ENCODE measurements around the gene PCED1A.
A peak's percentile ranks its signal among the peaks of the same experiment; 100 is the strongest.

Gene PCED1A

DNA sequence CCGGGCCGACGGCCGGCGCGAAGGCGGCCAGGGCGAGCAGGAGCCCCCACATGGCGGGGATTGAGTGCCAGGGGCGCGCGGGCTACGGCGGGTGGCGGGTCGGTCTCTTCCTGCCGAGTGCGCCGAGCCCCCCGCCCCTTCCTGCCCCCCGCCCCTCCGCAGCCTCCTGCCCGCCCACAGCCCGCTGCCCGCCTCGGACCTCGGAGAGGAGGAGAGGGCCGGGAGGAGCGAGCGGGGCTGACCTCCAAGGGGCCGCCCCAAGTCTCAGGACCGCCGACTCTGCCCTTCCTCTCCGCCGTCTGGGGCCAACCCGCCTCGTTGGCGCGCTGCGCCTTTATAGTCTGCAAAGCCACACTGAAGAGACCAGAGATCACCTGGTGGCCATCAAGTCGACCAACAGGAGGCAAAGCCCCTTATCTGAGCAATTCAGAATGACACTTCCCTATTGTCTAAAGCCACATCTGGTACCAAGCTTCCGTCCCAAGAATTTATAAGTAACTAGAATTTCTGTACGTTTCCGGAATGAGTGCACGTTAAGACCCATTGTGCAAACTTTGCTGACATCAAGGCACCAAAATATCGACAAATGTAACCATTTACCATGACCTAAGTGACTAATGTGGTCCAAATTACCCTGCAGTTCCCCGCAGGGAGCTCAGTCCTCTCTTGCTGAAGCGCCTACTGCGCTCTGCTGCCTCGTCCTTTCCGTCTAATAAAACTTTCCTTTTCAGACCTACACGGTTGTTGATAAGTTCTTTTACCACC lies 39.8 kb downstream of the PCED1A start, which contains the start of gene CPXM1:
CPXM1 (minus strand) TSS at position 107 of the 765 bp plus-strand sequence; CDS start at position 52, 55 bp downstream.
- H2AFZ ChIP-seq: no peak within 1 kb of the TSS
- H3K79me2 ChIP-seq: no peaks in the 10 kb centered on the region
- TF ChIP-seq, protein P1, sequence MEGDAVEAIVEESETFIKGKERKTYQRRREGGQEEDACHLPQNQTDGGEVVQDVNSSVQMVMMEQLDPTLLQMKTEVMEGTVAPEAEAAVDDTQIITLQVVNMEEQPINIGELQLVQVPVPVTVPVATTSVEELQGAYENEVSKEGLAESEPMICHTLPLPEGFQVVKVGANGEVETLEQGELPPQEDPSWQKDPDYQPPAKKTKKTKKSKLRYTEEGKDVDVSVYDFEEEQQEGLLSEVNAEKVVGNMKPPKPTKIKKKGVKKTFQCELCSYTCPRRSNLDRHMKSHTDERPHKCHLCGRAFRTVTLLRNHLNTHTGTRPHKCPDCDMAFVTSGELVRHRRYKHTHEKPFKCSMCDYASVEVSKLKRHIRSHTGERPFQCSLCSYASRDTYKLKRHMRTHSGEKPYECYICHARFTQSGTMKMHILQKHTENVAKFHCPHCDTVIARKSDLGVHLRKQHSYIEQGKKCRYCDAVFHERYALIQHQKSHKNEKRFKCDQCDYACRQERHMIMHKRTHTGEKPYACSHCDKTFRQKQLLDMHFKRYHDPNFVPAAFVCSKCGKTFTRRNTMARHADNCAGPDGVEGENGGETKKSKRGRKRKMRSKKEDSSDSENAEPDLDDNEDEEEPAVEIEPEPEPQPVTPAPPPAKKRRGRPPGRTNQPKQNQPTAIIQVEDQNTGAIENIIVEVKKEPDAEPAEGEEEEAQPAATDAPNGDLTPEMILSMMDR (IDR thresholded peaks at IDR 0.05): no peak
- H3K27me3 ChIP-seq (ENCODE audit: control insufficient read depth, insufficient read depth, low read length): peaks cover 6% of the 10 kb centered on the region
- no peaks in the 10 kb centered on the region for H3K36me3 ChIP-seq (ENCODE audit: control insufficient read depth, insufficient read depth, low read length)
- H3K4me3 ChIP-seq (ENCODE audit: low read depth, low read length): no peak within 1 kb of the TSS
- H3K27ac ChIP-seq: no peak within 1 kb of the TSS
- H3K9ac ChIP-seq: no peak within 1 kb of the TSS
- peak within 1 kb of the TSS; percentile 47 for H3K4me2 ChIP-seq (ENCODE audit: low read length)
- no peaks in the 10 kb centered on the region for H3K9me3 ChIP-seq (ENCODE audit: control insufficient read depth, low read length)
- H3K4me1 ChIP-seq: peaks cover 3% of the 10 kb centered on the region

DNA sequence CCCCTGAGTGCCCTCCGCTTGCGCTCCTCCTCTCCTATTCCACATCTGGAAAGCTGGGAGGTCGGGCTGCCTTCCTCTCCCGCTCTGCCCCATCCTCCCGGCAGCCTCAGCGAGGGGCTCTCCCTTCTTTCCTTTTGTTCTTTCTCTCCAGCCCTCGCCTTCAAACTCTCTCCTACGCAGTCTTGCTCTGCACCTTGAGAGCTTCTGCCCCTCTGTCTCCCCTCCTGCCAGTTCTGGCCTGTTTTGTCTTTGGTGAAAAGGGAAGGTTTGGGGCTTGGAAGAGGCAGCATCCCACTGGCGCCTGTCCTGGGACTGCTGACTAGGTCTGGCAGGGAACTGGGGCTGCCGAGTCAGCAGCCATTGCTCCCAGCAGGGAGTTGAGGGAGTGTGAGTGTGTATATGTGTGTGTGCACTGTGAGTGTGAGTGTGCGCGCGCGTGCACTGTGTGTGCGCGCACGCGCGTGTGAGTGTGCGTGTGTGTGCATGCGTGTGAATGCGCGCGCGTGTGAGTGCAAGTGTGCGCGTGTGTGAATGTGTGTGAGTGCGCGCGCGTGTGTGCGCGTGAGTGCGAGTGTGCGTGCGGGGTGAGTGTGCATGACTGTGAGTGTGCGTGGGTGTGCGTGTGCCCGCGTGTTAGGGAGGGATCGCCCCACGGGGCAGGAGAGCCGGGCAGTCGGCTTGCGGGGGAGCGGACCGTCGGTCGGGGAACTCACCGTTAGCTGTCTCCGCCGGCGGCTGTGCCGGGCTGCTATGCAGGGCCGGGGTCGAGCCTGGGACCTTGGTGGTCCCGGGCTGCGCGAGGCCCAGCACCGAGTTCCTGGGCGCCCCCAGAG lies 40.6 kb downstream of the PCED1A start:
- Histone ChIP-seq H3K27me3 (ENCODE audit: control insufficient read depth, insufficient read depth, low read length) (peaks cover 6% of the 10 kb centered on the region), H3K27ac (no peak overlapping the region)
- TF ChIP-seq, protein P1 (IDR thresholded peaks at IDR 0.05): no peak

DNA sequence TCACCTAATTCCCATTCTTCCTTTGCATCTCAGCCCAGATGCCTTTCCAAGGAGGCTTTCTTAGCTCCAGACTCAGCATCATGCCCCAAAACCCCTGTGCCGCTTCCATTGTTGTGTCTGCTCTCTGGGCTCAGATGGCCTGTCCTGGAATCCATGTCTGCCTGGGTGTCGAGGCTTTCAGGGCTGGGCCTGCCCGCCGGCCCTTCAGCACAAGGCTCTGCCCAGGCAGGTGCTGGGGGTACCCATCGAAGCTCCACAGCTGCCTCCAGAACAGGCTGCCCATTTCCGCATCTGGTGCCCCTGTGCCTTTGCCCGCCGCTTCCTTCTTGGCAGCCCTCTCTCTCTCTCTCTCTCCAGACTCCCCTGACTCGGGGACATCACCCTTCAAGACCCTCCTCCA lies 41.2 kb downstream of the PCED1A start:
- Histone ChIP-seq H3K27me3 (ENCODE audit: control insufficient read depth, insufficient read depth, low read length) (peaks cover 6% of the 10 kb centered on the region), H3K36me3 (ENCODE audit: control insufficient read depth, insufficient read depth, low read length) (no peaks in the 10 kb centered on the region), H3K4me3 (ENCODE audit: low read depth, low read length) (no peak overlapping the region), H3K27ac (no peak overlapping the region), H3K4me1 (no peaks in the 10 kb centered on the region), H2AFZ (no peak overlapping the region), H3K9ac (no peak overlapping the region), H3K9me3 (ENCODE audit: control insufficient read depth, low read length) (no peaks in the 10 kb centered on the region), H3K79me2 (no peaks in the 10 kb centered on the region), H3K4me2 (ENCODE audit: low read length) (no peak overlapping the region)
- TF ChIP-seq, protein P1 (IDR thresholded peaks at IDR 0.05): no peak

More for the DNA sequence above, 40.6 kb downstream of the PCED1A start:
- no peak overlapping the region for H2AFZ ChIP-seq
- no peaks in the 10 kb centered on the region for H3K36me3 ChIP-seq (ENCODE audit: control insufficient read depth, insufficient read depth, low read length)
- H3K4me1 ChIP-seq: peaks cover under 1% of the 10 kb centered on the region
- H3K9me3 ChIP-seq (ENCODE audit: control insufficient read depth, low read length): no peaks in the 10 kb centered on the region
- H3K4me3 ChIP-seq (ENCODE audit: low read depth, low read length): no peak overlapping the region
- H3K9ac ChIP-seq: no peak overlapping the region
- H3K4me2 ChIP-seq (ENCODE audit: low read length): peak overlapping the region; percentile 47
- H3K79me2 ChIP-seq: no peaks in the 10 kb centered on the region

DNA sequence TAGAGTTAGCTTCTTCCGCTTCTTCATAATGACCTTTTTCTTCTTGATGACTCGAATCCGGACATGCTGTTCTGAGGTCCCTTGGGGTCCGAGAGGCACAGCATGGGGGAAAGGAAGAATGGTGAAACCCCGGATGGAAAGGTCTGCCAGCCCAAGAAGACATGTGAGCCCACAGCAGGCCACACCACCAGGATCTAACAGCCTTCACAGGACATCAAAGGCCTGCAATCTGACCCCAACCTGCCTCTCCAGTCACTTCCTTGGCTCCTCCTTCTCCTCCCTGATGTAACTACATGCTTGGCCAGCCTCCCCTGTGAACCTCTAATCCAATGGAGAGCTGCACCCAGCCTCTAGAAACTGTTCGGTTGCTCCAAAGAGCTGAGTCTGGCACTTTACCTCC lies 41.6 kb downstream of the PCED1A start:
- peaks cover 6% of the 10 kb centered on the region for H3K27me3 ChIP-seq (ENCODE audit: control insufficient read depth, insufficient read depth, low read length)
- no peaks in the 10 kb centered on the region for H3K36me3 ChIP-seq (ENCODE audit: control insufficient read depth, insufficient read depth, low read length)
- no peaks in the 10 kb centered on the region for H3K4me1 ChIP-seq
- no peak overlapping the region for H3K27ac ChIP-seq
- no peaks in the 10 kb centered on the region for H3K79me2 ChIP-seq
- H3K4me3 ChIP-seq (ENCODE audit: low read depth, low read length): no peak overlapping the region
- no peak overlapping the region for H3K4me2 ChIP-seq (ENCODE audit: low read length)
- H2AFZ ChIP-seq: no peak overlapping the region
- no peaks in the 10 kb centered on the region for H3K9me3 ChIP-seq (ENCODE audit: control insufficient read depth, low read length)
- H3K9ac ChIP-seq: no peak overlapping the region
- TF ChIP-seq, protein P1 (IDR thresholded peaks at IDR 0.05): no peak
